IMR-90 (cell line): ENCODE measurements around the gene SMC6. TPM values are rescaled to one million over a fixed set of nuclear protein-coding genes. Genes with fewer than 3 reads are reported as not detected.

Experiments
- ATAC-seq: fragments of 200-7000 bp; cut with Tn5 transposase; 2 replicates; pipeline ENCODE4 v1.9.1; 2020; ENCODE audit warnings: low read depth, mild to moderate bottlenecking, moderate library complexity
- BruUV-seq: library from RNA; stranded (reverse); fragments of 400-500 nt; replicated peaks from 2 replicates; lab custom pipeline; 2021; lab: Mats Ljungman, UMichigan
- CTCF ChIA-PET: fragments of 300-600 bp; formaldehyde crosslinking; extraction: SDS; loops from one replicate; lab custom pipeline; 2021; ENCODE audit warnings: antibody characterized with exemption; lab: Yijun Ruan, JAX
- POLR2A ChIA-PET: fragments of 300-600 bp; sonication (Branson Sonifier 250); formaldehyde crosslinking; loops from one replicate; lab custom pipeline; 2022; ENCODE audit warnings: antibody characterized with exemption; ENCODE audit not compliant: unreplicated experiment; lab: Charles Lee
- DNase-seq: peaks from one replicate; pipeline ENCODE4 v3.0.0; 2013
- H2AFZ ChIP-seq: replicated peaks from 2 replicates; pipeline ENCODE3; 2013; ENCODE audit warnings: low read length, mild to moderate bottlenecking; ENCODE audit not compliant: poor library complexity
- H2AK5ac ChIP-seq: 2 replicates; pipeline ENCODE4 v1.6.1; 2013; ENCODE audit warnings: low read depth, low read length, inconsistent platforms
- H2AK9ac ChIP-seq: replicated peaks from 2 replicates; pipeline ENCODE3; 2013; ENCODE audit warnings: mild to moderate bottlenecking, low read depth, low read length, moderate library complexity; ENCODE audit not compliant: poor library complexity
- H2BK120ac ChIP-seq: 2 replicates; pipeline ENCODE4 v1.6.1; 2013; ENCODE audit warnings: low read depth, low read length, inconsistent platforms
- H2BK15ac ChIP-seq: 3 replicates; pipeline ENCODE4 v1.6.1; 2013; ENCODE audit warnings: low read depth, low read length, inconsistent platforms
- H2BK20ac ChIP-seq: 2 replicates; pipeline ENCODE4 v1.6.1; 2013; ENCODE audit warnings: low read depth, mild to moderate bottlenecking, inconsistent platforms, low read length, moderate library complexity
- H2BK5ac ChIP-seq: 2 replicates; pipeline ENCODE4 v1.6.1; 2013; ENCODE audit warnings: mild to moderate bottlenecking, low read depth, low read length, inconsistent platforms; ENCODE audit not compliant: poor library complexity, severe bottlenecking
- H3K14ac ChIP-seq: replicated peaks from 2 replicates; pipeline ENCODE4 v1.6.1; 2013; ENCODE audit warnings: low read depth, low read length, inconsistent platforms
- H3K18ac ChIP-seq: 2 replicates; pipeline ENCODE4 v1.6.1; 2013; ENCODE audit warnings: low read depth, low read length, control low read depth
- H3K23ac ChIP-seq: 2 replicates; pipeline ENCODE4 v1.6.1; 2013; ENCODE audit warnings: low read depth, low read length, inconsistent platforms
- H3K27ac ChIP-seq: 2 replicates; pipeline ENCODE4 v1.5.1; 2013; ENCODE audit warnings: mild to moderate bottlenecking, control low read depth, low read length; ENCODE audit not compliant: insufficient read depth
- H3K27me3 ChIP-seq: 2 replicates; pipeline ENCODE4 v1.6.1; 2013; ENCODE audit warnings: low read length; ENCODE audit not compliant: control insufficient read depth, insufficient read depth
- H3K36me3 ChIP-seq: 2 replicates; pipeline ENCODE4 v1.6.1; 2013; ENCODE audit warnings: low read length, mixed read lengths; ENCODE audit not compliant: control insufficient read depth, insufficient read depth
- H3K4ac ChIP-seq: 2 replicates; pipeline ENCODE4 v1.6.1; 2013; ENCODE audit warnings: low read depth, low read length, inconsistent platforms
- H3K4me1 ChIP-seq: 2 replicates; pipeline ENCODE4 v1.6.1; 2013; ENCODE audit warnings: low read length, mixed read lengths; ENCODE audit not compliant: control insufficient read depth, insufficient read depth
- H3K4me2 ChIP-seq: 2 replicates; pipeline ENCODE4 v1.6.1; 2013; ENCODE audit warnings: low read depth, mild to moderate bottlenecking, control low read depth, low read length, moderate library complexity
- H3K4me3 ChIP-seq: 2 replicates; pipeline ENCODE4 v1.5.1; 2013; ENCODE audit warnings: low read depth, mild to moderate bottlenecking, control low read depth, low read length, moderate library complexity; ENCODE audit not compliant: insufficient read depth
- H3K56ac ChIP-seq: 2 replicates; pipeline ENCODE4 v1.6.1; 2013; ENCODE audit warnings: low read length, inconsistent platforms; ENCODE audit not compliant: insufficient read depth; ENCODE audit errors: extremely low read depth
- H3K79me1 ChIP-seq, 2 experiments: 2 replicates each; pipeline ENCODE4 v1.6.1; 2013; ENCODE audit warnings: low read length in 2 of 2, inconsistent platforms in 1 of 2, low read depth in 1 of 2
- H3K9ac ChIP-seq: 2 replicates; pipeline ENCODE4 v1.6.1; 2013; ENCODE audit warnings: low read depth, low read length, control low read depth
- H3K9me1 ChIP-seq: 2 replicates; pipeline ENCODE4 v1.6.1; 2013; ENCODE audit warnings: low read length, inconsistent platforms; ENCODE audit not compliant: insufficient read depth
- H3K9me3 ChIP-seq: 2 replicates; pipeline ENCODE4 v1.6.1; 2013; ENCODE audit warnings: low read length; ENCODE audit not compliant: control insufficient read depth, insufficient read depth
- H4K20me1 ChIP-seq: 2 replicates; pipeline ENCODE4 v1.6.1; 2013; ENCODE audit warnings: low read length, inconsistent platforms; ENCODE audit not compliant: insufficient read depth
- H4K5ac ChIP-seq: 2 replicates; pipeline ENCODE4 v1.6.1; 2013; ENCODE audit warnings: mild to moderate bottlenecking, low read depth, low read length, control low read depth
- H4K8ac ChIP-seq, 2 experiments: 2 replicates each; pipeline ENCODE4 v1.6.1; 2013; ENCODE audit warnings: low read depth in 2 of 2, low read length in 2 of 2, control low read depth in 1 of 2, inconsistent platforms in 1 of 2
- H4K91ac ChIP-seq: 2 replicates; pipeline ENCODE4 v1.6.1; 2013; ENCODE audit warnings: low read depth, low read length, inconsistent platforms; ENCODE audit not compliant: insufficient read depth
- CHD1 ChIP-seq: IDR thresholded peaks from 2 replicates; pipeline ENCODE4 v1.6.1; 2012; ENCODE audit warnings: low read depth, low read length, improper control_type of control experiment
- MAFK ChIP-seq: IDR thresholded peaks from 2 replicates; pipeline ENCODE4 v1.6.1; 2012; ENCODE audit warnings: low read depth, low read length, improper control_type of control experiment
- RCOR1 ChIP-seq: IDR thresholded peaks from 2 replicates; pipeline ENCODE4 v1.6.1; 2012; ENCODE audit warnings: mild to moderate bottlenecking, low read length, improper control_type of control experiment; ENCODE audit not compliant: insufficient replicate concordance
- RFX5 ChIP-seq: IDR thresholded peaks from 2 replicates; pipeline ENCODE4 v1.8.0; 2012; ENCODE audit warnings: low read depth, mild to moderate bottlenecking, low read length, moderate library complexity
- WGBS, 2 experiments: methylation state at CpG; one replicate each; pipeline versions ENCODE4 v1.1.5 to v1.1.7; 2013; ENCODE audit warnings: missing lambda C conversion rate in 2 of 2; ENCODE audit not compliant: insufficient read length in 1 of 2; ENCODE audit errors: extremely low coverage in 2 of 2; 5-methylcytosine and 5-hydroxymethylcytosine counted together
- dilution Hi-C: fragments of 300-500 bp; cut with HindIII; formaldehyde crosslinking; loops from one replicate; pipeline ENCODE4 v1.14.3; 2018; ENCODE audit warnings: low sequenced_read_pairs; ENCODE audit not compliant: unreplicated experiment
- in situ Hi-C: fragments of 300-500 bp; cut with MboI; formaldehyde crosslinking; loops from 3 replicates; pipeline ENCODE4 v1.14.3; 2019; ENCODE audit warnings: low sequenced_read_pairs, inconsistent platforms, mixed read lengths
- intact Hi-C: fragments of 100-400 bp; cut with micrococcal nuclease; formaldehyde crosslinking; loops from 2 replicates; pipeline ENCODE4 v1.10.0; 2022
- polyA plus RNA-seq, 3 experiments: library from polyadenylated mRNA; depleted of rRNA; stranded (reverse); fragments of >200 nt; gene quantifications; 2 replicates each; pipeline ENCODE4 v1.2.3, GENCODE V29; 2012; ENCODE audit warnings: low replicate concordance in 1 of 3
- total RNA-seq: library from RNA; depleted of rRNA; stranded (reverse); fragments of >200 nt; gene quantifications from 2 replicates; pipeline ENCODE4 v1.2.3, GENCODE V29; 2012
- TF ChIP-seq, protein P1 (sequence below): fragments of 150-350 bp; IDR thresholded peaks from 2 replicates; pipeline ENCODE4 v1.6.1; 2017; ENCODE audit warnings: mild to moderate bottlenecking, antibody characterized with exemption, low read length, low read depth

The SMC6 gene
- total and polyA plus RNA-seq, 2 of the 4 experiments (the other 2 are of a cell fraction): 6.5 to 10.4 TPM

DNA sequence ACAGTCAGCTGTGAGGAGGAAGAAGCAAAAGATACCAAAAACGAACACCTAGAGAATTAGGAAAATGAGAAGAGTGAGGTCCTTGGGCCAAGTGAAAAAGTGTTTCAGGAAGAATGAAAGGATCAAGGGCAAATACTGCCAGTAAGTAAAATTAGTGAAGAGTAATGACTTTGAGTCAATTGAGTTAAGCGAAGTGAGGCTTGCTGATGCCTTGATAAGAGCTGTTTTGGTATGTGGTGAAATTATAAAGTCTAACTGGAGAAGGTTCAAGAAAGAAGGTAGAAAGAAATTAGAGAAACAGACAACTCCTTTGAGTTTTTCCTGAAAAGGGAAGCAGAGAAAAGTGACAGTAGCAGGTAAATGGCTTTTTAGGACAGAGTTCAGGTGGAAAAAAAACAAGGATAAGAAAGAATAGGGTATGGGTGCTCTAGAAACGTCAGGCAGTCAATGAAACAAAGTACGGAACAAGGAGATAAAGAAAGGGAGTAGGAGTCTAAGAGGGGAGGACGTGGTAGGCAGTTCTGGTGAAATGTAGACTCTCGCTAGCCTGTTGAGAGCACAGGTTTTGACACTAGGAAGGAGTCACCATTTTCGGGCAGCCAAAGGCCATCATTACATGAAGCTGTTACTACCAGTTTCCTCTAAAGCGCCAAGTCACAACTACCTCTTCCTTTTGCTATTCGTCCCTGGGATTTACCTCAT, 42.9 kb downstream of the SMC6 start:
- Histone ChIP-seq H3K9me1 (peaks cover 3% of the 10 kb centered on the region; the same call in 1 of the 2 replicates), H3K9ac (no peak overlapping the region), H4K91ac (no peak overlapping the region), H2BK20ac (no peak overlapping the region), H2AFZ (no peak overlapping the region), H2BK5ac (no peak overlapping the region), H2AK9ac (no peak overlapping the region), H2AK5ac (no peak overlapping the region), H2BK15ac (no peak overlapping the region), H3K4ac (no peak overlapping the region), H2BK120ac (no peak overlapping the region), H4K20me1 (no peaks in the 10 kb centered on the region), H3K18ac (no peak overlapping the region), H3K9me3 (no peaks in the 10 kb centered on the region), H3K23ac (no peak overlapping the region), H3K4me2 (no peak overlapping the region), H3K27me3 (no peaks in the 10 kb centered on the region), H4K8ac (no peak overlapping the region), H3K56ac (no peak overlapping the region), H3K36me3 (peaks cover 18% of the 10 kb centered on the region), H3K14ac (no peak overlapping the region), H3K4me1 (no peaks in the 10 kb centered on the region), H4K5ac (no peak overlapping the region), H3K4me3 (no peak overlapping the region), H3K79me1 (no peaks in the 10 kb centered on the region; a peak in 1 of 4 replicates), H3K27ac (no peak overlapping the region)
- intact Hi-C loops: no loop called here
- WGBS, 2 experiments: 100% methylated on average over 3 of the region's 9 CpGs; no CpG with 5 or more reads in 1 of the 2 experiments
- no TSS peak for BruUV-seq
- ChIA-PET CTCF (no interaction called here), POLR2A (no interaction called here)
- no peak for ATAC-seq
- in situ Hi-C loops: no loop called here
- dilution Hi-C loops: no loop called here
- DNase-seq: no peak
- no peak for TF ChIP-seq RCOR1
- TF ChIP-seq CHD1: no peak
- no peak for TF ChIP-seq RFX5
- TF ChIP-seq, protein P1, sequence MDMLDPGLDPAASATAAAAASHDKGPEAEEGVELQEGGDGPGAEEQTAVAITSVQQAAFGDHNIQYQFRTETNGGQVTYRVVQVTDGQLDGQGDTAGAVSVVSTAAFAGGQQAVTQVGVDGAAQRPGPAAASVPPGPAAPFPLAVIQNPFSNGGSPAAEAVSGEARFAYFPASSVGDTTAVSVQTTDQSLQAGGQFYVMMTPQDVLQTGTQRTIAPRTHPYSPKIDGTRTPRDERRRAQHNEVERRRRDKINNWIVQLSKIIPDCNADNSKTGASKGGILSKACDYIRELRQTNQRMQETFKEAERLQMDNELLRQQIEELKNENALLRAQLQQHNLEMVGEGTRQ: no peak
- TF ChIP-seq MAFK: no peak
